ENCODE measurements around the gene BAMBI. TPM values are rescaled to one million over a fixed set of nuclear protein-coding genes. Genes with fewer than 3 reads are reported as not detected.
A peak's percentile ranks its signal among the peaks of the same experiment; 100 is the strongest.

The BAMBI gene
- total and polyA plus RNA-seq, 8 donors, result 7.5 to 150 (median 127) TPM

DNA sequence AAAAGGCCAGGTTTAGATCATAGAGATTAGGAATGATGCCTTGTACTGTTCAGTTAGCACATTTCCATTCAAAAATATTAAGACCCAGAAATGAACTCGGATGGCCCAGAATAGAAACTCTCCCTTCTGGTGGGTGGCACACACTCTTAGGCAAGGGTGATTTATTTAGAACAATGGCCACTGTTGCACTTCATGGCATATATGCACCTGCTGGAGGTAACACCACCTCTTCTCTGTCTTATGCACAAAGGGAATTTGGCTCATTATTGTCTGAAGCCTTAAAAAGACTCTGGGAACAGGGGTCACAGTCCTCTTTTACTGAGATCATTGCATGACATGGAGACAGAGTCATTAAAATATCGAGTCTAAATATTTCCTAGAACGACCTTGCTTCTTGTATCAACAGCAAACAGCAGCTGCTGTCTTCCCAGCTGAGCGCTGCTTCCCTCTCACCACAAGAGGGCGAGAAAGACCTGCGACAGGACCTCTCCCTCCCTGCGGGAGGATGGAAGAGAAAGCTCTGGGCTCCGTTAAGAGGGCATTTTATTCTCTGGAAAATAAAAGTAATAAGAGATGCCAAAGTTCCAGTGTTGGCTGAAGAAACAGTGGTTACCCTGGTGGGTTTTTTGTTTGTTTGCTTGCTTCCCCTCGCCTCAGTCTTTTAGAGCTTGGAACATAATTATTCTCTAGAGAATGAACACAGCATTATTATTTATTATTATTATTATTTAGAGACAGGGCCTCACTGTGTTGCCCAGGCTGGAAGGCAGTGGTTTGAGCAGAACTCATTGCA lies 13.5 kb upstream of the BAMBI start:
- Histone ChIP-seq H3K4me1 (peaks cover 0 to 8% of the 10 kb centered on the region in 2 donors), H3K9me3 (no peaks in the 10 kb centered on the region), H3K4me3 (no peak overlapping the region), H3K36me3 (no peaks in the 10 kb centered on the region), H3K27ac (no peak overlapping the region), H3K27me3 (peaks cover 6 to 47% of the 10 kb centered on the region in 2 donors)
- intact Hi-C loops (cut with DNase I), result no loop called here
- DNase-seq (peak in 3 of 4 donors; percentile 82 to 92 (median 87)), ATAC-seq (peak; percentile 94)
- TF ChIP-seq, protein P1, sequence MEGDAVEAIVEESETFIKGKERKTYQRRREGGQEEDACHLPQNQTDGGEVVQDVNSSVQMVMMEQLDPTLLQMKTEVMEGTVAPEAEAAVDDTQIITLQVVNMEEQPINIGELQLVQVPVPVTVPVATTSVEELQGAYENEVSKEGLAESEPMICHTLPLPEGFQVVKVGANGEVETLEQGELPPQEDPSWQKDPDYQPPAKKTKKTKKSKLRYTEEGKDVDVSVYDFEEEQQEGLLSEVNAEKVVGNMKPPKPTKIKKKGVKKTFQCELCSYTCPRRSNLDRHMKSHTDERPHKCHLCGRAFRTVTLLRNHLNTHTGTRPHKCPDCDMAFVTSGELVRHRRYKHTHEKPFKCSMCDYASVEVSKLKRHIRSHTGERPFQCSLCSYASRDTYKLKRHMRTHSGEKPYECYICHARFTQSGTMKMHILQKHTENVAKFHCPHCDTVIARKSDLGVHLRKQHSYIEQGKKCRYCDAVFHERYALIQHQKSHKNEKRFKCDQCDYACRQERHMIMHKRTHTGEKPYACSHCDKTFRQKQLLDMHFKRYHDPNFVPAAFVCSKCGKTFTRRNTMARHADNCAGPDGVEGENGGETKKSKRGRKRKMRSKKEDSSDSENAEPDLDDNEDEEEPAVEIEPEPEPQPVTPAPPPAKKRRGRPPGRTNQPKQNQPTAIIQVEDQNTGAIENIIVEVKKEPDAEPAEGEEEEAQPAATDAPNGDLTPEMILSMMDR (IDR thresholded peaks at IDR 0.05), result peak; percentile 92 to 96

DNA sequence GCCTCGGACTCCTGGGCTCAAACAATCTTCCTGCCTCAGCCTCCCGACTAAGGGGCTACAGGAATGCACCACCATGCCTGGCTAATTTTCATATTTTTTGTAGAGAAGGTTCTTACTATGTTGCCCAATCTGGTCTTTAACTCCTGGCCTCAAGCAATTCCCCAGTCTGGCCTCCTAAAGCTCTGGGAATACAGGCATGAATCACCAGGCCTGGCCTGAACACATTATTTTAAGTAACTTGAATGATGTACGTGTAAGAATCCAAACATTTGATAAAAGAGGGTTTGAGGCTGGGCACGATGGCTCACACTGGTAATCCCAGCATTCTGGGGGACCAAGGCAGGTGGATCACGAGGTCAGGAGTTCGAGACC lies 13.0 kb upstream of the BAMBI start:
- Histone ChIP-seq H3K27me3 (peaks cover 12 to 53% of the 10 kb centered on the region in 2 donors), H3K4me3 (no peak overlapping the region), H3K36me3 (no peaks in the 10 kb centered on the region), H3K9me3 (no peaks in the 10 kb centered on the region), H3K27ac (no peak overlapping the region), H3K4me1 (peaks cover 0 to 14% of the 10 kb centered on the region in 2 donors)
- ATAC-seq, result peak; percentile 10
- intact Hi-C loops (cut with DNase I), result no loop called here
- no peak for DNase-seq
- TF ChIP-seq, protein P1 (IDR thresholded peaks at IDR 0.05), result no peak

DNA sequence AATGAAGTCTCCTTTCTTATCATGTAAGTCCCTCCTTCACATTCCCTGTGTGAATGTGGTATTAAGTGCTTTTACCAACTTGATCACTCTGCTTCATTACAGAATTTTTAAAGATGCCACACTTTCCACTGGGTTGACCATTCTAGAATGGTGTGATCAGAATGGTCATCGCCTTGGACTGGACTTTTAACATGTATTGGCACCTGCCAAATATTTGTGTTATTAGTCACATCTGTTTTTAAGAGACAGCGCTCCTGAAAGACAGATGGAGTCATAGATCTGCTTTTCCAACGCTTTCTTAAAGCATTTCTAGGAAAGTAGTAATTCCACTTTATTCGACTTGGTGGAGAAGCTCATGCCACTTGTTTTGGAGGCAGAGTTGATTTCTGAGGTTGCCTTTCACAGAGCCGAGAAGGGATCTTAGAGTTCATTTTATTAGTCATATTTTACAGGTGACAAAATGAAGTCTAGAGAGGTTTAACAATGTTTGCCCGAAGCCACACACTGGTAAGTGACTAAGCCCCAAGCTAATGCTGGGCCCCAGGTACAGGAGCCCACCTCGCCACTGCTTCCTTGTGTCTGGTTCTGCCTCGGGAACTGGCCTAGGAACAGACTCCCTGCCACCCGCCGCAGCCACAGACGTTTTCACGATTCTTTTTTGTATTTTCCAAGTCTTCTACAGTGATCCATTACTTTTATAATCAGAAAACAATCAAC lies 10.4 kb upstream of the BAMBI start:
- Histone ChIP-seq H3K27ac (no peak overlapping the region), H3K4me3 (no peak overlapping the region), H3K4me1 (peaks cover 0 to 14% of the 10 kb centered on the region in 2 donors), H3K9me3 (no peaks in the 10 kb centered on the region), H3K27me3 (peaks cover 20 to 79% of the 10 kb centered on the region in 2 donors), H3K36me3 (no peaks in the 10 kb centered on the region)
- ATAC-seq, result no peak
- TF ChIP-seq, protein P1 (IDR thresholded peaks at IDR 0.05), result no peak
- DNase-seq, result no peak
- intact Hi-C loops (cut with DNase I), result loop anchor here in 1 of 2 donors (5.0 kb wide), 2 partner anchors 325 to 635 kb away; no protein-coding TSS in a partner anchor

DNA sequence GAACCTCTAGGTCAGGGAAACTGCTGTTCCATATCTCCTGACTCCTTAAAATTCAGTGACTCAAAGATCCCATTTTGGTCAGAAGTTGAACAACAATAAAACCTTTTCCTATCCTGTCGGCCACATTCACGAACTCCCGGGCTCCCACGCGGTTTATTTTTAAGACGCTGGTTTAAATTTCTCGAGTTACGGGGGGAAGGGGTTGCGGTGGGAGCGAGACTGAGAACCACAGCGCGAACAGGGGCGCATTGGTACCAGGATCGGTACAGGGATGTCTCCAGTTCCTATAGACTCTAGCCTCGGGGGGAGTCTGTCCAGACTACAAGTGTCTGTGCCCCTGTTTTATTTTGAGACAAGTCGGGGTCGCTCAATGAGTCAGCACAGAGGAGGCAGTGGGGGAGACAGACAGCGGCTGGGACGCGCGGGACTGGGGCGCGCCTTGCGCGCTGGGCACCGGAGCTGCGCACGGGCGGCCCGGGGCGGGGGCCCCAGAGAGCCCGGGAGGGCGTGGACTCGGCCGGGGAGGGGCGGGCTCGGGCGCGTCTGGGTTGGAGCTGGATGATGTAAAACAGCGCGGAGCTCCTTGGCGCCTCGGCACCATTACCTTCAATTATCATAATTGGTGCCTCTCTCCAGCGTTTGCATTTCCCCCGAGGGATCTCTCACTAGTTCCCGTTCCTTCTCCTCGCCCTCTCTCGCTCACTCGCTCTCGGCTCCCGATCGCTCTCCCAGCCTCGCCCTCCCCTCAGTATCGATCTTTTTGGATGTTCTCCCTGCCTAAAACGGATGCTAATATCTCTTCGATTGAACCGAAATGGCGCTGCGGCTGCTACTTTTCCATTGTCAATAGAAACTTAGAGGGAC lies 8.7 kb upstream of the BAMBI start:
- Histone ChIP-seq H3K4me1 (peaks cover 0 to 14% of the 10 kb centered on the region in 2 donors), H3K27ac (peak overlapping the region in 1 of 2 donors; percentile 3), H3K9me3 (no peaks in the 10 kb centered on the region), H3K36me3 (no peaks in the 10 kb centered on the region), H3K4me3 (peak overlapping the region; percentile 17 to 37), H3K27me3 (peaks cover 22 to 93% of the 10 kb centered on the region in 2 donors)
- DNase-seq (peak in 3 of 4 donors; percentile 38 to 88 (median 87)), ATAC-seq (peak; percentile 83)
- intact Hi-C loops (cut with DNase I), result loop anchor here in 1 of 2 donors (5.0 kb wide), 2 partner anchors 324 to 634 kb away; no protein-coding TSS in a partner anchor
- TF ChIP-seq, protein P1 (IDR thresholded peaks at IDR 0.05), result no peak

Data from left lung (tissue), 10 donors.